ENCODE results near the gene PACRGL.
"Not testable (repeated sequence)": the region's sequence is repeated elsewhere in the genome, so short reads cannot be mapped to it uniquely, and the experiment has no call there.

PACRGL gene

DNA sequence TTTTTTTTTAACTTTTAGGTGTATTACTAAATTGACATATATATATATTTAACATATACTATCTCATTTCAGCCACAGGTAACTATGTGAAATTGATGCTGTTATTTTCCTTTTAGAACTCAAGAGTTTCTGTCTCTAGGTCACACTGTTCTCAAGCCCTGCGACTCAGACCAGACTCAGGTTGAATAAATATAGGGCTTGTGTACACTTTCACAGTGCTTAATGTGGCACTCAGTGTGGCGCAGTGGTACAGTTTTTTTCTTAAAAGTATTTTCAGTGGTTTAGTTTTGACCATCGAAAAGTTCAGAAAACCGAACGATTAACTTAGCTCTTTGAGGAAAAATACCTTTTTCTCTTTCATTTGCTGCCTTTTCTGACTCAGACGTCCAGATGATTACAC lies 24.7 kb downstream of the PACRGL start:
- no peak for DNase-seq

DNA sequence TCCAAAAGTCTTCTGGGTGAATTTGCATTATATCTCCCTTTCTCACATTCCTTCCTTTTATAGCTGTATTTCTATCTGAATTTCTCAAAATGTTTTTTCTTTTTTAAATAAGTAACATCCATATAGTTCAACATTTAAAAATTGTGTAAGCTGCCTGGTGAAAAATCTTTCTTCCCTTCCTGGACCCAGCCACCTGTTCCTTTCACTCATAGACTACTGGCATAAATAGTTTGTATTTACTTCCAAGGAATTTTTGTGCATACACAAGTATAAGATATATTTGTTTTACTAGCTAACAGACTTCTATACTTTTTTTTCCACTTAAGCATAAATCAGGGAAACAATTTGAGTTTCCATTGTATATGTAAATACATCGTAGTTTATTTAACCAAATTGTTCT lies 35.7 kb downstream of the PACRGL start:
- DNase-seq, result no peak

DNA sequence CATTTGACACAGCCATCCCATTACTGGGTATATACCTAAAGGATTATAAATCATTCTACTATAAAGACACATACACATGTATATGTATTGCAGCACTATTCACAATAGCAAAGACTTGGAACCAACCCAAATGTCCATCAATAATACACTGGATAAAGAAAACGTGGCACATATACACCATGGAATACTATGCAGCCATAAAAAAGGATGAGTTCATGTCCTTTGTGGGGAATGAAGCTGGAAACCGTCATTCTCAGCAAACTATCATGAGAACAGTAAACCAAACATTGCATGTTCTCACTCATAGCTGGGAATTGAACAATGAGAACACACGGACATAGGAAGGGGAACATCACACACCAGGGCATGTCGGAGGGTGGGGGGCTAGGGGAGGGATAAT lies 45.7 kb downstream of the PACRGL start:
- DNase-seq, result not testable (repeated sequence)

DNA sequence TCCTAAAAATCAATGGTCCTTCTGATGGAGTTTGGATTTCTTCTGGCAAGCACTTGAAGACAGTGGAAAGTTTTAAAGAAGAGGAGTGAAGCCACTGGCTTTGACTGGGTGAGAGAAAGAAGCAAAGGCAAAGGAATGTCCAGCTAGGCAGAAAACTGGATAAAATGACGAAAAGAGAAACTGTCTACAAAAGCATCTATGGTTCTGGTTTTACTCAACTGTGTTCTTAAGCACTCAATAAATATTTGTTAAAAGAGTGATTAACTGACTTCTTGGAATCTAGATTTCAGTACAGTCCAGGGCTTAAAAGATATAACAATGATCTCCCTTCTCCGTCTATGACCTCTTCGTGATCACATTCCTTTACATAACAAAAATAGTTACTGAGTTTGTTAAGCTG lies 52.4 kb downstream of the PACRGL start:
- no peak for DNase-seq

DNA sequence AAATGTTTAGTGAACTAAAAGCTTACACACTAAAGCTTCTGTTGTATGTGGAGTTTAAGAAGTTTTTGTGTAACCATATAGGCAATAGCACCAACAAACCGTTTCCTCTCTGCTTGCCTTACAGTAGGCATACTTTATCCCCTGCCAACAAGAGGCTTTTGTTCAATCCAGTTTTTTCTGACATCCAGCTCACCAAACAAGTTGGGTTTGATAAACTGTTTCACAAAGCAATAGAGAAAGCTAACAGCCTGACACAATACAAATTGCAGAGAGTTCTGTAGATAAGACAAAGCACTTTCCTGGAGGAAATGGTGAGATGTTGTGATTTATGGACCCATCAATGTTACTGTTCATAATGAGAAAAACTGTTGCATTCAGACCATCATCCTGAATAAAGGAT lies 53.8 kb downstream of the PACRGL start:
- DNase-seq, result no peak

DNA sequence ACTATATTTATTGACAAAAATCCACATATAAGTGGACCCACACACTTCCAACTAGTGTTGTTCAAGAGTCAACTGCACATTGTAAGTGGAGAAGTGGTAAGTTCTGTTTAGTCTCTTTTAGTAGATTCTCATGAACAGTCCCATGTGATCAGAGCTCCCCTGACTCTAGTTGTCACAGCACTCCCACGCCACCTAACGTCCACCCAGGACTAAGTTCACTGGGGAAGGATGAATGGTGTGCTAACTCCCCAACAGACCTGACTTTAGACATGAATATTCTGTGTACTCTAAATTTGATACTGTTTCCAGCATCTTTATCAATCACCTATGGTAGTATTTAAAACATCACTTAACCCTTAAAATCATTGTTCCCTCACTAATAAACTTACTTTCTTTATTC lies 59.8 kb downstream of the PACRGL start:
- DNase-seq, result no peak

DNA sequence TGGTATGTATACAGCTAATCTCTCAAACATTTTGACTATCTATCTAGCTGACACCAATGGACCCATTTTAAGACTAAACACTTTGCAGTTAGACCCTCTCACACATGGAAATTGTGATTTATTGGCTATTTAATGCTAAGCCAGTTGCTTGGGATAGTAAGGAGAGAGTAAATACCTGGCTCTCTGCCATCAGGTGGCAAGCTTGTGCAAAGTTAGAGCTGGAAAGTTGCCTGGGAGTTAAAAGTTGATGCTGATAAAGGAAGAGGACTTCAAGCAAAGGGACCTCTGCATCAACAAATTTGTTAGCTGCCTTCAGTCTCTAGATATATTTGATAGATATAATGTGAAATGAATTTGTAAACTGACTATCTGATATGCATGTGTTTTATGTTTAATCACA lies 61.1 kb downstream of the PACRGL start:
- no peak for DNase-seq

DNA sequence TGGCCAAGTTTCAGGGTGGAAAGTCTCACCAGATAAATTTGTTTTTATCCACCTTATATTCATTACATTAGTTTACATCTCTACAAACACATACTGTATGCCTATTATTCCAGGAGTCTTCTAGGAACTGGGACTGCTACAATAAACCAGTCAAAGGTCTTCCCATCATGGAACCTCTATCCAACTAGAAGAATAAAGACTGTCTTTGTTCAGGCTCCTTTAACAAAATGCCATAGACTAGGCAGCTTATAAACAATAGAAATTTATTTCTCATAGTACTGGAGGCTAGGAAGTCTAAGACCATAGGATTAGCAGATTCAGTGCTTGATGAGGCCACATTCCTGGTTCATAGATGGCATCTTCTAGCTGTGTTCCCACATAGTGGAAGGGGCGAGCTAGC lies 61.6 kb downstream of the PACRGL start:
- no peak for DNase-seq

DNA sequence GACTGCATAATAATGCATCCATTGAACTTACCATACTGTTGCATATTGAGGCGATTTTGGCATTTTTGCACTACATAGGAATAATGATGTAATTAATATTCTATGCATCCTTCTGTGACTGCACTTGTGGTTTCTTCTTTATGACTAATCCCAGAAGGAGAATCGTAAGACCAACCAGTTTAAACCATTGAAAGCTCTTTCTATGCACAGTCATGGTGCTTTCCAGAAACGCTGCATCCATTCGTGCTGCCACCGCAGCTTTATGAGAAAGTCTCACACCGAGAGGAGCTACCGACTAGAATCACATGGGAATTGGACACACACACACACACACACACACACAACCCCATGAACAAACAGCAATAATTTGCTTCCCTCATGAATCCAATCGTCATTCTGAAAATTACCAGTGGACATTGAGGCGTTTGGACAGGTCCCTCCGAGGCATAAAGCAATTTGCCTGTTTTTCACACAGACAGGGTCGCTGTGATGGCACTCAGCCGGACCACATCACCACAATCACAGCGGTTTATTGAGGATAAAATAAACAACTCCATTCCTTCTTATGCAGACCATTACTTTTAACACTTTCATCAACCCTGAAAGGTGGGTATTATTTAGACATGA lies 64.2 kb downstream of the PACRGL start:
- no peak for DNase-seq

DNA sequence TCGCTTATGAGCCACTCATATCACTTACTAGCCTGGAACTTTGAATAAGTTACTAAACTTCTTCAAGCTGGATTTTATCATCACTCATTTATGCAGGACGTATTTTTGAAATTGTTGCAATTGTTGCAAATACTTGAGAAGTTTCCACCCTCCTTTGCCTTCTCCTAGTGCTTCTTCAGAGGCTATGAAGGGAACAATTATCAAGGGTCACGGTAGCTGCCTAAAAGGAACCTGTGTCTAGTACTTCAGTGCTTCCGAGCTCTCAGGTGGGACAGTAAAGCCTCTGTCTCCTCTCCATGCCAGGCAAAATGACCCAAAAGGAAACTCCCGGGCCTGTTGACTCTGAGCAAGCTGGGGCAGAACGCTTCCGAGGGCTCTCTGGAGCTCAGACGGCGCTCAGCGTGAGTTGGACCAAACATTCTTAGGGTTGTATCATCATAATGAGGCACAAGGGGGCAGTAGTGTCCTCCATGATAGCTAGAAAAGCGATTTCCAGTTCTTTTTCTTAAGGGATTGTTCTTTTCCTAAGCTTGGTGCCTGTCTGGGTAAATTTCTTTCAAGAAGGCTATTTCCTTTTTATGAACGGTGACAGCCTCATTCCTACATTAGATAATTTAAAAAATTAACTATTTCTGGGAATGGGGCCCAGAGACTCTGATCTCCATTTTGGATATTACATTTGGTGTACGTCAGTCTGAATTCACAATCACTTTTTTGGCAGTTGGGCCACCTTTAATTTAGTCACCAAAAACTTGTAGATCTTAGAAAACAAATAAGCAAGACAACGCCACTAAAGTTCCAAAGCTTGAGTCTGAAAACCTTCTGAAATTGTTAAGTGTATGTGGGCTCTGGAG lies 73.1 kb downstream of the PACRGL start:
- DNase-seq, result peak; percentile 49

DNA sequence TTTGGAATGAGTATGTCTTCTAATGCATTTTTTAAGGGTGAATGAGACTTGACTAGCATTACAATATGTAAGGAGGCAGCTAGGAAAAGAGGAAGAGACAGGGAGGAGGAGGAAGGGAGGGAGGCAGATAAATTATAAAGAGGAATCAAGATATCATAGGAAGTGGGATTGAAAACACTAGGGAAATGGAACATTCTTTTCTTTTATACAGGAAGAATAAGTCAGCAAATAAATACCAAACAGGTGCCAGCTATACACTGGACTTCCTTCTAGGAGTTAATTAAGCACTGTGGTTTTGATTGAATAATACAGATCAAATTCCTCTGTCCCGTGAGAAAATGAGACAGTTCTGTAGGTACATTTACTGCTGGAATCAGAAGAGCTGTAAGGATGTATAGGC lies 78.6 kb downstream of the PACRGL start:
- no peak for DNase-seq

DNA sequence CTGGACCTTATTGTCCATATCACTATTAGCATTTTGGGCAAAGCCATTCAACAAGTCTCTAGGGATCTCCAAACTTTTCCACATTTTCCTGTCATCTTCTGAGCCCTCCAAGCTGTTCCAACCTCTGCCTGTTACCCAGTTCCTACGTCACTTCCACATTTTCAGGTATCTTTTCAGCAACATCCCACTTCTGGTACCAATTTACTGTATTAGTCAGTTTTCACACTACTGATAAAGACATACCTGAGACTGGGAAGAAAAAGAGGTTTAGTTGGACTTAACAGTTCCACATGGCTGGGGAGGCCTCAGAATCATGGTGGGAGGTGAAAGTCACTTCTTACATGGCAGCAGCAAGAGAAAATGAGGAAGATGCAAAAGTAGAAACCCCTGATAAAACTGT lies 82.9 kb downstream of the PACRGL start:
- DNase-seq, result not testable (repeated sequence)

DNA sequence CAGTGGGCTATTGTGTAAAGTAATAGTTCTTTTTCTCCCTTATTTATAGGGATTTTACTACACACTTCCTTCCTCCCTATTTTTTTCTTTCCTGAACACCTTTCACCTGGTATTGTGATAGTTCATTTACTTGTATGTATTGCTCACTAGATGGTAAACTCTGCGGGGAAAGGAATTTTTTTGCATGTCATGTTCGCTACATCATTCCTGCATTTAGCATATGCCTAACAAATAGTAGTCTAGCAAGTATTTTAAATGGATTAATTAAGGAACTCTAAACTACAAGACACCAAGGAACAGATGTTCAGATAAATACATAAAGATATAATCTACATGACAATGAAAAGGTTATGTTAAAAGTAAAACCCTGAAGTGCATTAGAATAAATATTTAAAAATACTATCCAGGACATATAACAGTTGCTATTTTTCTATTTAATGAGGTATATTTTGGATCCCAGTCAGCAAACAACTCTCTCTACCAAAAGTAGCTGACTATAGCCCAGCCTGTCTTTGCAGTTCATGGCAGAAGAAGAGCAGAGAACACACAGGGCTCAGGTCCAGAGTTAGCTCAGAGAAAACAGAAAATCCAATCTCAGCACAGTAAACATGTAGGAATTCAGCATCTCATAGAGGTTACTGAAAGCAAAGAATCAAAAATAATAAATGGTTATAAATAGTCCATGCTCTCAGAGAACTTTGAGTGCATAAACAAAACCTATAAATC lies 87.8 kb downstream of the PACRGL start:
- DNase-seq, result no peak
